Activated CD4-positive, alpha-beta T cell treated with anti-CD3 and anti-CD28 coated beads for 48 hours (primary cell): ENCODE data around the gene AP2A1.
"Not testable (repeated sequence)": the region's sequence is repeated elsewhere in the genome, so short reads cannot be mapped to it uniquely, and the experiment has no call there.

ENCODE experiments used
- DNase-seq: peaks from one replicate; pipeline ENCODE4 v3.0.0-alpha.2; 2020

Gene AP2A1

DNA sequence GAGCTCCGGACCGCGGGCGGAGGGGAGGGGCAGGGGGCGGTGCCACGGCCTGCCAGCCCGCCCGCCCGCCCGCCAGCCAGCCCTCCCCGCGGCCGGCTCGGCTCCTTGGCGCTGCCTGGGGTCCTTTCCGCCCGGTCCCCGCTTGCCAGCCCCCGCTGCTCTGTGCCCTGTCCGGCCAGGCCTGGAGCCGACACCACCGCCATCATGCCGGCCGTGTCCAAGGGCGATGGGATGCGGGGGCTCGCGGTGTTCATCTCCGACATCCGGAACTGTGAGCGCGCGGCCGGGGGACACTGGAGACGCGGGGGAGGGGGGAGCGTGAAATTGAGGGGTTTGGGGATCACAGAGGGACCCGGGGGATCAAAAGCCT is at the start of gene AP2A1:
TSS of gene AP2A1 (plus strand) at position 72 of the 370 bp plus-strand sequence. CDS start at position 205, 133 bp downstream.
- DNase-seq, result no peak

DNA sequence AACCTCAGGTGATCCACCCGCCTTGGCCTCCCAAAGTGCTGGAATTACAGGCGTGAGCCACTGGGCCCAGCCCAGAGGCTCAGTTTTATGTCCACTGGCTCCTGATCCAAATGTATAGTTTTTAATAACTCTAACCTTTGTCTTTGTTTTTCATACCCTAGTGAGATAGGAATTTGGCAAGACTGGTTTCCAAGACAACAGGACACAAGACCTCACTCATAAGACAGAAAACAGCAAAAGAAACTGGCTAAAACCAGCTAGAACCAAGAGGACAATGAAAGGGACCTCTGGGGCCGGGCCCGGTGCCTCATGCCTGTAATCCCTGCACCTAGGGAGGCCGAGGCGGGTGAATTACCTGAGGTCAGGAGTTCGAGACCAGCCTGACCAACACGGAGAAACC is 48.3 kb upstream of the AP2A1 start:
- DNase-seq, result no peak

DNA sequence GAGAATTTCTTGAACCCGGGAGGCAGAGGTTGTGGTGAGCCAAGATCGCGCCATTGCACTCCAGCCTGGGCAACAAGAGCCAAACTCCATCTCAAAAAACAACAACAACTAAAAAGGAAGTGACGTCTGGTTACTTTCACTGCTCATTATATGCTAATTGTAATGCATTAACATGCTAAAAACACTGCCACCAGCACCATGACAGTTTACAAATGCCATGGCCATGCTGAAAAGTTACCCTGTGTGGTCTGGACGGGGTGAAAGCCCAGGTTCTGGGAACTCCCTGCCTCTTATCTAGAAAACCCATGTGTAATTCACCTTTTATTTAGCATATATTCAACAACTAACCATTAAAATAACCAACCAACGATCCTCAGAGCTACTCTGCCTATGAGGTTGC is 47.8 kb upstream of the AP2A1 start:
- no peak for DNase-seq

DNA sequence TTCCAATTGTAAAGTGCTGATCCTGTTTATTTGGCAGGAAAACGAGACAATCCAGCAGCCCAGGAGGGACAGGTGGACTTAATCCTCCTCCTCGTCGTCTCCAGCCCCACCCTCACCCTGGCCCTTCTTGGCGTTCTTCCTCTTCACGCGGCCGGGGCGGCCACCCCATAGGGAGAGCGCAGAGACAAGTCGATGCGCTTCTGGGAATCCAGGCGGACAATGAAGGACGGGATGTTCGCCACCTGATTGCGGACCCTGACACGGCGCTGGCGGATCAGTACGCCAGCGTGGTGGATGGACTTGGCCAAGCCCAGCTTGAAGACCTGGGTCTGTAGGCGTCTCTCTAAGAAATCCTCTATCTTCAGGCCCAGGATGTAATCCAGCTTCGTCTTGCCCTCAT is 47.4 kb upstream of the AP2A1 start:
- not testable (repeated sequence) for DNase-seq

DNA sequence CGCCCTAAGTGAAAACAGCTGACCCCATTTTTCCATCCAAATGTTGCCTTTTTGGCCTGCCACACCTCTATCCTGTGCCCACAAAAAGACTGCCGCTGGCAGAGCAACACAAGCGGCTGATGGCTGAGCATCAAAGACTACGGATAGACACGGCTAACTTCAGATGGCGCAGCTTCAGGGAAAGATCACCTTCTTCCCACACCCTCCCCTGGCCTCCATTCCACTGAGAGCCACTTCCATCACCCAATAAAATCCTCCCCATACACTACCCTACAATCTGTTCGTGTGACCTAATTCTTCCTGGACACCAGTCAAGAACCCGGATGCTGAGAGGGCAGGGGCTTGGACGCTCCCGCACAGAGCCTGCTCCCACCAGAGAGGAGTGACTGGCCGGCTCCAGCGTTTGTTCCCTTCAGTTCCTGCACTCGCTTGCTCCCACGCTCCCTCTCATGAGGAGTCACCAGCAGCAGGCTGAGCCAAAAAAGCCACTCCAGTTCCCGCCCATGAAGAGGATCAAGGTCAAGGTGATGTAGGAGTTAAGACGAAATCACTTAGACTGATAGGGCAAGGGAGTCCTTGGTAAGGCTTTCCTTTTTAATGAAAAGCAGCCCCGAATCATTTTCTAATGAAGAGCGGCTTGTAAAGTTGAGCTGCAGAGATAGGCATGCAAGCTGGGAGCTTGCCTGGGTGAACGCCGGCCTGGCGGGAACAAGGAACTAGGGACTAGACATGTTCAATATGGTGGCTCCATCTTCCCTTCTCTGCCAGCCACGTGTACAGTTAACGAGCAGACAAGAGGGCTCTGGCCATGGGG is 39.4 kb upstream of the AP2A1 start:
- no peak for DNase-seq

DNA sequence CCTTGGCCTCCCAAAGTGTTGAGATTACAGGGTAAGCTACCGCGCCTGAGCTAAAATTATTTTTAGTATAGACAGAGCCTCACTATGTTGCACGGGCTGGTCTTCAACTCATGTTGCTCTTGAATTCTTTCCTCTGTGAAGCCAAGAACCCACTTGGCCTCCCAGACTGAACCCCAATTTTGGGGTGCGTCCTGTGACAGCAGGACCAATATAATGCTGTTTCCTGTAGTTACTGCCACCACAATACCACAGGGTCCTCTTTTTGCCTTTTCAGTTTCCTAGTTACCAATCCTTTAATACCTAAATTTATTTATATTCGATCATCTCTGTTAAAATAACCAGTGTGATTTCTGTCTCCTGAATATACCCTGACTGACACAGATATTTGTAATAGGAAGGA is 36.6 kb upstream of the AP2A1 start:
- DNase-seq, result no peak

DNA sequence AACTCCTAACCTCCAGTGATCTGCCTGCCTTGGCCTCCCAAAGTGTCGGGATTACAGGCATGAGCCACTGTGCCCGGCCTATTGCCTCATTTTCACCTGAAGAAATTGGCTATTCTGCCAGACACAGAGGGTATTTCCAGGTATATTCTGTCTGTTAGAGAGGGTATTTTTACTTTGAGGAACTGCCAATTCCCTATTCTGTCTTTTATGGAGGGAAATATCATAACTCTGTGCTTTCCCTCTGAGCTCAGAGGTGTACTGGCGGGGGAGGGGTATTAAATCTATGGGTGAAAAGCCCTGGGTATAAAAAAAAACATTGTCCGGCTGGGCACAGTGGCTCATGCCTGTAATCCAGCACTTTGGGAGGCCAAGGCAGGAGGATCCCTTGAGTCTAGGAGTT is 28.5 kb upstream of the AP2A1 start:
- DNase-seq, result no peak

DNA sequence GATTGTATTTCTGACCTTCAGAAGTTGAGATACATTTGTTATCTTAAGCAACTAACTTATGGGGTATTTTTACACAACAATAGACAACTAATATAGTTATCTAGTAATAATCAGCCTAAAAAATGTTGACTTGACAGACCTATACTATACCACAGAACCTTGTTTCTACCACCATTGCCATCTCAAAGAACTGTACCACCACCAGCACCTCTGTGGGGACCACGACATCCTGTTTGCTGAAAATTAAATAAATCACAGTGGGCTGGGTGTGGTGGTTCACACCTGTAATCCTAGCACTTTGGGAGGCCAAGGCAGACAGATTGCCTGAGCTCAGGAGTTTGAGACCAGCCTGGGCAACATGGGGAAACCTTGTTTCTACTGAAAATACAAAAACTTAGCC is 27.7 kb upstream of the AP2A1 start:
- DNase-seq, result no peak

DNA sequence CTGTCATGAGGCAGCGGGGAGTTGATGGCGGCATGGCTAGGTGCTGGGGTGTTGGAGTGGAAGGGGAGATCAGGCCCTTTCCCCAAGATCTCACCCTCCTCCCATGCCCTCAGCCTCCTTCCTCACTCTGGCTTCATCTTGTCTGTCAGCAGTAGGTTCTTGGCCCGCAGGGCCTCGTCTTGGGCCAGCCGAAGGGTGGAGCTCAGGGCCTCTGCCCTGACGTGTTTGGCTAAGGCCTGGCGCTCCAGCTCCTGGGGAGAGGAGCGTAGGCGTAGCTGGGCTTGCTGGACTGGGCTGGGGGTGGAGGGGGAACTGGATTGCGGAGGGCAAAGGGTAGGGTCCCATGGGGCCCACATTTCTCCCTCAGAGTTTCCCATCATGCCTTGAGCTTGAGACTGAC is 26.9 kb upstream of the AP2A1 start:
- DNase-seq, result no peak

DNA sequence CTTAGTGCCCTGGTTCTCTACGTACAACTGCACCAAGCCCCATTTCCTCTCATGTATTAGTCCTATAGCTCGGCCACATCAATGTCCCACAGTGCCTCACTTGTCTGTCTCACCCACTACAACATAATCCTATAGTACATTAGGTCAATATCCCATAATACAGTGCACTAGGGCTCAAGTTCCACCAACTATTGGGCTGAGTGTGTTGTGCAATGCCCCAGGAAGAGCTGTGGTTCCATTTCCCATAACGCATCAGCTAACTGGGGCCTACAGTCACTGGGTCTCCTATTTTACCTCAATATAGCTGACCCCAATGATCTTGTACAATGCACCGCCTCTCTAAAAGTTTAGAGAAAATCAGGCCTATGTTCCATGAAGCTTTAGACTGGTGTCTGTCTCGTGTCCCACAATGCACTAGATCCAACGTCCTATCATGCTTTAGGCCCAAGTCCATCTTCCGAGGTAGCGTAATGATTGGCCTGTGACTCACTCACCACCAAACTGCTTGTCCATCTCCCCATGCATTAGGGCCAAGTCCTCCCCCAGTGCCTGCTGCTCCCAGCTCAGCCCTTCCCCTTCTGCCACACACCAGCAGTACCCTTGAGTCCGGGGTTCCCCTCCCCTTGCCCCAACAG is 25.5 kb upstream of the AP2A1 start:
- no peak for DNase-seq

DNA sequence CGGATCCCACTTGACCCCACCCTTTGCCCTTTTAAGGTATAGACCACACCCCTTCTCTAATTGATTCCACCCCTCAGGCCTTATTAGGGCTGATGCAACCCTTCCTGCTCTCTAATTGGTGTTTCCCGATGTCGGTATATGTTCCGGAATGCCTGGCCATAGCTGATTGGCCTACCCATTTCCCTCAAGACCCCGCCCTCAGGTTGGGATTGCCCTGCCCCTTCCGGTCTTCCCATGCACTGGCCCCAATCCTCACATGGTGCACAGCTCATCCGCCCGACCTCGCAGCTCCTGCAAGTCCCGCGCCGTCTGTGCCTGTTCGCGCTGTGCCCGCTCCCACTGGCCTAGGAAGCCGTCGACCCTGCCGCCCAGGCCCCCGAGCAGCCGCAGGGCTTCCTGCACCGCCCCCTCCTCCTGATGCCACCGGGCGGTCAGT is 21.8 kb upstream of the AP2A1 start:
- DNase-seq, result no peak

DNA sequence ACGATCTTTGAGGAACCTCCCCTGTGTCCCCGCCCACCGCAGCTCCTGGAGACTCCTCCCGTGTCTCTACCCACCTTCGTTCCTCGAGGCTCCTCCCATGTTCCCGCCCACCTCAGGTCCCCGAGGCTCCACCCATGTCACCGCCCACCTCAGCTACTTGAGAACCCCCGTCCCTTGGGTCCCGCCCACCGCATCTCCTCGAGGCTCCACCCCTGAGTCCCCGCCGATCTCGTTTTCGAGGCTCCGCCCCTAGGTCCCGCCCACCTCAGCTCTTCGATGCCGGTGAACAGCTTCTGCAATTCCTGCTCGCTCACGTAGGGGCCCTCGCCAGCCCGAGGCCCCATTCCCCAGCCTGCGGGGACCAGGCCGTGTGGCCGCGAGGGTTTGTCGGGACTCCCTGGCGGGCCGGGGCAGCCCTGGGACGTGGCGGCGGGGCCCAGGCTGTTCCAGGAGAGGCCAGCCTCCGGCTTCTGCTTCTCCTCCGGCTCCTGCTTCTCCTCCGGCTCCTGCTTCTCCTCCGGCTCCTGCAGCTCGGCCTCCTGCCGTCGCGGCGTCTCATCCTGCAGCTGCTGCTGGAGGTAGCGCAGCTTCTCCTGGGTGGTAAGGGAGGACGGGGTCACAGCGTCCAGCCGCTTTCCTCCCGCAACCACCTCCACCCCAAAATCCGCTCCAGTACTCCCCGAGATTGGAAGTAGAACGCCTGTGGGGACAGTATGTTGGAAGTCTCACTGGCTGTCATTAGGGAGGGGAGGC is 20.4 kb upstream of the AP2A1 start:
- DNase-seq, result peak; percentile 85

DNA sequence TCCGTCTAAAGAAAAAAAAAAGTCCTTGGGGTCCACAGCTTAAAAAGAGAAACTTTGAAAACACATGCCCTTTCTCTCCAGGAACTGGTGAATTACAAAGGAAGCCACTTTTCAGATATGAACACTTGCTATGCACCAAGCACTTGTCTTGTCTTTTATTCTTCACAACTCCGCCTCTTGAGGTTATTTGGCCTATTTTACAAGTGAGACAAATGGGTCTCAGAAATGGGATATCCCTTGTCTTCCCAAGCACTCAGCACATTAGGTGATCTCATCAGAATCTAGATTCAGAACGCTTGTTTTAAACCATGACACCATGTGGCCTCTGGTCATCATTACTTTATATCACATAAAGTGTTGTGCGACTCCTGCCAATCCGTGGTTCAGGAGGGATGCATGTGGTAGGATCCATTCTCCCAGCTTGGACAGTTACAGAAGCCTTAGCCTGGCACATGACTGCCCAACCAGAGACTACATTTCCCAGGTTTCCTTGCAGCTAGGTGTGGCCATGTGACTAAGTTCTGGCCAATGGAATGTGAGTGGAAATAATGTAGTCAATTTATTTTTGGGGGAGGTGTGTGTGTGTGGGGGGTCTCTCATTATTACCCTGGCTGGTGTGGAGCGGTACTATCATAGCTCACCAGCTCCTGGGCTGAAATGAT is 17.6 kb upstream of the AP2A1 start:
- DNase-seq, result no peak

DNA sequence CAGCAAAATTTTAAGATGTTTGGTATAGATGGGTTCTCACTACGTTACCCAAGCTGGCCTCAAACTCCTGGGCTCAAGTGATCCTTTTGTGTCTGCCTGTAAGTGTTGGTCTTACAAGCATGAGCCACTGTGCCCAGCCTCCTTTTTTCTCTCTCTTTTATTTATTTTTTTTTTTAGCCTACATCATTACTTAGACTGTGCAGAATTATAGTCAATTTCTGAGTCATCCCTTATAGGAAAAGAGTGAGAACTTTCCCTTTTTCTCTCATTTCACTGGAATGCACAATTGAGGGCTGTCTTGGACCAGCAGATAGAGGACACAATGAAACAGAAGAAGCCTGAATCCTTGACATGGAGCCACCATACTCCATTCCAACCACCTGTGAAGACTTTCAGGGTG is 17.0 kb upstream of the AP2A1 start:
- DNase-seq, result no peak

DNA sequence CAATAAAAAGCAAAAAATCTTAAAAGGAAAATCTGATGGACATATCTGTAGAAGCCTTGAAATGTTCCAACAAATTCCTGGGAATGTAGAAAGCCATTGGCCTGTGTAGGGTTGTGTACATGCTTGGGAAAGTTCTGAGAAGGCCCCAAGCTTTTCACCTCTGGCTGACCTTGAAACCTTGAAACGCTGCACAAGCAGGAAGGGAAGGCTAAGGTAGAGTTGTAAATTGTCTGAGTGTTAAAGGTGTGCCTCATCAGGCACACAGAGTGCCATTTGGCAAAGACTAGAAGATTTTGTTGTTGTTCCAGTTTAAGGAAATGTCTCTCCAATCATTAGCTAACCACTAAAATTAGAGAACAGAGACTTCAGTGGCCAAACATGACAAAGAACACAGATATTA is 14.1 kb upstream of the AP2A1 start:
- no peak for DNase-seq

DNA sequence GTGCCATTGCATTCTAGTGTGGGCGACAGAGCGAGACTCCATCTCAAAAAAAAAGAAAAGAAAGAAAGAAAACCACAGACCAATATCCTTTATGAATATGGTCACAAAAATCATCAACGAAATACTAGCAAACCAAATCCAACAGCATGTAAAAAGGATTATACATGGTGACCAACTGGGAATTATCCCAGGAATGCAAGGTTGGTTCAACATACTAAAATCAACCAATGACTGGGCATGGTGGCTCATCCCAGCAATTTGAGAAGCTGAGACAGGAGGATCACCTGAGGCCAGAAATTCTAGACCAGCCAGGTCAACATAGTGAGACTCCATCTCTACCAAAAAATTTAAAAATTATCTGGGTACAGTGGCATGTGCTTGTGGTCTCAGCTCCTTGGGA is 10.8 kb upstream of the AP2A1 start:
- no peak for DNase-seq

DNA sequence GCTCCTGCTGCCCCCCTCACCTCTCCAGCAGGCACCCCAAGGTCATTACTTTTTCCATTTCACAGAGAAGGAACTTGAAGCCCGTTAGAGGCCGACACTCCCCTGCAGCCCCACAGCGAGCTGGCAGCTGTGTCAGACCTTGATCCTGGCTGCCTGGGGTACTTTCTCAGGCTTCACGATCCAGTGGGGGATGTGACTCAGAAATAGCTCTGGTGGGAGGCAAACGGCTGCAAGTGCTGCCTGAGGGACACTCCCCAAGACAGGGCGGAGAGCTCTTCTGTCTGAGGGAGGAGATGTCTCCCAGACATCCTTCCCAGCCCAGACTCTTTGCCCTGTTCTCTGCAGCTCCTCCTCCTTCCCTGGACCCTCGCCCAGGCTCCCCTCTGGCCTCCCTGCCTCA is 8.5 kb upstream of the AP2A1 start:
- DNase-seq, result no peak

DNA sequence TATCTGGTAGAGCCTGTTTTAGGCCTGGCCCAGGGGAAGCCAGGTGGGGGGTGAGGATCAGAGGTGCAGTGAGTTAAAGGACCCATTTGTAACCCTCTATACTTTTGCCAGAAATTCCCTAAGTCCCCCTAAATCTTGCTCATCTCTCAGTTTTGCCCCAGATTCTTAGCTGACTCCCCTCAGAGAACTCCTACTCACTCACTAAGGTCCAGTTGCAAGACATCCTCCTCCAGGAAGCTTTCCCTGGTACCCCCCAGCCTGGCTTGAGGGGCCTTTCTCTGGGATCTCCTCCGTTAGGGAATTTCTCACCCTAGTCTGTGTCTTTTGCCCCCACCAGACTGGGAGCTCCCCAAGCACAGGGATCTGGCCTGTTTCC is 5.6 kb upstream of the AP2A1 start:
- DNase-seq, result no peak

DNA sequence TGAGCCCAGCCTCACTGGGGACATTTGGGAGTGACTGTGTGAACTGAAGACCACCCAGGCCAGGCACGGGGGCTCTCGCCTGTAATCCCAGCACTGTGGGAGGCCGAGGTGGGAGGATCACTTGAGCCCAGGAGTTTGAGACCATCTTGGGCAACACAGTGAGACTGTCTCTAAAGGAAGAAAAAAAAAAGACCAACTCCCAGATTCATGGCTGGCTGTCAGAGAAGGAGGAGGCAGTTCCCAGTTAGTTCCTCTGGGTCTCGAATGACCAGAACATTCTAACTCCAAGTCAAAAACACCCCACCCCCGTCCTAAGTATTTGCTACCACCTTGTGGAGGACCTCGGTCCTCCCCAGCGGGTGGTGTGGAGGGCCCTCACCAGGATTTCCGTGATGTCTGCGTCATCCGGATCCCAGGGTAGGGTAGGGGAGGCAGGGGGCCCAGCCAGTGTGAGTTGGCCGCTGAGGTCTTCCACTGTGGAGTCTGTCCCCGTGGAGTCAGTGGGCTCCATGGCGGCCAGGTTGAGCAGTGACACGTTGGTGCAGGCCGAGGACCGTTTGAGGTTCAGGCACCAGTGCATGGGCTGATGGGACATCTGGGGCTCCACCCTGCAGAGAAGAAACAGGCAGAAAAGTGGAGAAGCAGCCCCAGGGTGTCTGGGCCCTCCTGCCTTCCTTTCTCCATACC is 5.0 kb upstream of the AP2A1 start:
- peak; percentile 18 for DNase-seq

DNA sequence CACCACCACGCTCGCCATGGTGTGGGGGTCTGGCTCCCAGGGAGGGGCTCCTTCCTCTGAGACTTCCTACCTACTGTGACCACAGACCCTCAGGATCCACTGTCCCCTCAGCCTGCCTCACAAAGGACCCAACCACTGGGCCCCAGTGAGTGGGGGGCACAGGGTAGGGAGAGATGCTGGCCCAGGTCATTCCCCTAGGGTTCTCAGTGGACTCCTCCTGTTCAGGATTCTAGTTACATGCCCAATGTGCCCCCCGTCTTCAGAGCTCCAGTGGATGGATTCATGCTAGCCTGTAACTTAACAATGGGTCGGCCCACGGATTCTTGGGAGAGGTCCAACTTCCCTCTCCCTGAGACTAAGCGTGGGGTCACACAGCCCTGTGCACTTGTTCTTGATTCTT is 3.6 kb upstream of the AP2A1 start, which contains the start of gene TSKS:
TSS of gene TSKS (minus strand) at position 77 of the 400 bp plus-strand sequence. CDS start at position 18, 59 bp downstream.
- no peak for DNase-seq

DNA sequence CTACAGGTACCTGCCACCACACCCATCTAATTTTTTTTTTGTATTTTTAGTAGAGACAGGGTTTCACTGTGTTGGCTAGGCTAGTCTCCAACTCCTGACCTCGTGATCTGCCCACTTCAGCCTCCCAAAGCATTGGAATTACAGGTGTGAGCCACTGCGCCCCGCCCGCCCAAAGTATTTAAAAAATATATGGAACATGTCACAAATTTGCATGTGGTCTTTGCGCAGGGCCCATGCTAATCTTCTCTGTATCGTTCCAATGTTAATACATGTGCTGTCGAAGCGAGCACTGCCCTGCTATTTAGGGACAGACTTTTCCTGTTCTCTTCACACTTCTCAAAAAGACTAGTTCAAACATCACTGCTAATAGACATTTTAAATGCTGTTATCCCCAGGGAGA is 2.5 kb upstream of the AP2A1 start:
- DNase-seq, result no peak

DNA sequence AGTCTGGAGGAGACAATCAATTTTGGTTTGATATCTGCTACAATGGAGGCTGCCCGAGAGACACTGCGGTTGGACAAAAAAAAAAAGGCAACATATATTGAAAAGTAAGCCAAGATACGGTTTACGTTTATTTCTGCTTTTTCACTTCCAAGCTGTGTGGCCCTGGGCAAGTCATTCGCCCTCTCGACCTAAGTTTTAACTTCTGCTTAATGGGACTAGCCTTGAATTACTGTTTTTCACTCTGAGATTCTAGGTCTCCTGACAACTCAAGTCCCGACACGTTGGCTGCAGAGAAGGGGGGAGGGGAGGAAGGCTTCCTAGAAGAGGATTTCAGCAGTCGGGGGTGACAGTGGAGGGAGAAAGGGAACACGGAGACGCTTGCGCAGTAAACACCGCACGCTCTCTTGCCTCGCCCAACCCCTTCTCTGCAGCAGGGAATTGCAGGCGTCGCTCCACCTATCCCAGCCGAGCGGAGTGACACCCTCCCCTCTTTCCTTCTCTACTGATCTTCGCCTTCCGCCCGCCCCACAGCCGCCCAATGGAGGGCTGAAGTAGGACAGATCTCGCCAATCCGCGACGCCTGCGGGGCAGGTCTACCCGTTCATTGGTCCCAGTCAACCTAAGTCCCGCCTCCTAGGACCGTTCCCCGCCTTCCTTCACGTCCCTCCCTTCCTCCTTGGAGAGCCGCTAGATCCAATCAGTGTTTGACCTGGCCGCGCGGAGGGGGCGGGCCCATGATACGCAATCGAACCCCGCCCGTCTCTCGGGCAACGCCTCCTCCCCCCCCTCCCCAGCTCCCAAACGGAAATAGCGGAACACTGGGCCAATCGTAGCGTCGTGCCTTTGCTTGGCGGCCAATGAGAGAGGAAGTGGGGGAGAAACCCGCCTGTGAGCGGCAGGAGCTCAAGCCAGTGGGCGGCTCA is 533 bp upstream of the AP2A1 start:
- DNase-seq, result peak; percentile 99
